SH-SY5Y (cell line): ENCODE measurements around the gene SART3.

Experiments
- GATA2 ChIP-seq: IDR thresholded peaks from 2 replicates; pipeline ENCODE4 v1.6.1; 2011; ENCODE audit warnings: mild to moderate bottlenecking, low read depth, low read length
- GATA3 ChIP-seq: IDR thresholded peaks from 2 replicates; pipeline ENCODE4 v1.6.1; 2011; ENCODE audit warnings: low read depth, mild to moderate bottlenecking, low read length, moderate library complexity

- no peak for TF ChIP-seq GATA3
- TF ChIP-seq GATA2: no peak
Observed at GRCh38 chr12:108527166-108527496, 33.8 kb downstream of the SART3 start.
